Measurements from ENCODE around the gene DCST2. TPM values are rescaled to one million over a fixed set of nuclear protein-coding genes. Genes with fewer than 3 reads are reported as not detected.
A peak's percentile ranks its signal among the peaks of the same experiment; 100 is the strongest.

The DCST2 gene
- total RNA-seq, 1 experiment from 2014 or later: not detected

DNA sequence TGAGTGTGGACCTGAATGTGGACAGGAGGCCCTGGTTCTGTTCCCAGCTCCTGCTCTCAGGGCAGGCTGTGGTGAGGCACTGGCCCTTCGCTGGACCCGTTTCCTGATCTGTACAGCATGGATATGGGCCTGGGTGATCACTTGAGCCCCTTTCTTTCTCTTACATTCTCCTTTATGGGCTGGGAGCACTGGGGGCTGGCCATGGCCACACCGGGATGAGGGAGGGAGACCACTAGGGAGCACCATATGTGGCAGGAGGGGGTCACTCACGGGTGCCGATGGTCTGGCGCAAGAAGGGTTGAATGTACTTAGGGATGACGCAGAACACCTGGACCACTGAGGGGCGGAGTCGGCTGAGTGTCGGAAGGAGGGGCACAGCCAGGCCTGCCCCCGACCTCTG lies 2.7 kb downstream of the DCST2 start:
- 0 out of 2 replicates have a peak, but pooled peaks cover 5% of the 10 kb centered on the region for H3K27me3 ChIP-seq
- DNase-seq: no peak
- no peaks in the 10 kb centered on the region for H3K36me3 ChIP-seq
- H3K4me3 ChIP-seq: no peak overlapping the region
- H3K27ac ChIP-seq: no peak overlapping the region
- H3K9me3 ChIP-seq (replicated peaks): no peaks in the 10 kb centered on the region
- no peaks in the 10 kb centered on the region for H3K4me1 ChIP-seq

DNA sequence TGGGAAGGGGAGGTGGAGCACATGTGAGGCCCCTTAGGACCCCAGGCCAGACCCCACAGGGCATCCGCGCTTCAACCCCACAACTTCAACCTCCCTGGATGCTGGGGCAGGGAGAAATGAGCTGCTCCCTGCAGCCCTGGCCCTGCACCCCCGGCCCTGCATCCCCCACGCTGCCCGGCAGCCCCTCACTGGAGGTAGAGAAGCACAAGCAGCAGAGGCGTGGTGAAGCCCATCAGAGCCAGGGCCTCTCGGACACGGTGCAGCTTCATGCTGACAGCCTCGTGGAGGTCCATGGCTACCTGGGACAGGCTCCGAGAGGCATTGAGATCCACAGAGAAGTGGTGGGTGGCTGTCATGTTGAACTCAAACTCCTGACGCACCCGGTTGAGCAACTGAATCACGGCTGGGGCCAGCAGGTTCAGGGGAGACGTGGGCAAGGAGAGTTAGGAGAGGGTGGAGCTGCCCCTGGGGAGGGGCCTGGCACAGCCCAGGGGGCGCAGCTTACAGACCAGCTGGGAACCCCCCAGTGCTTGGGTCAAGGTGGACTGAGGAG lies 3.3 kb downstream of the DCST2 start:
- DNase-seq: no peak
- Histone ChIP-seq H3K27me3 (0 out of 2 replicates have a peak, but pooled peaks cover 5% of the 10 kb centered on the region), H3K27ac (no peak overlapping the region), H3K4me1 (no peaks in the 10 kb centered on the region), H3K4me3 (no peak overlapping the region), H3K9me3 (replicated peaks) (no peaks in the 10 kb centered on the region), H3K36me3 (no peaks in the 10 kb centered on the region)

DNA sequence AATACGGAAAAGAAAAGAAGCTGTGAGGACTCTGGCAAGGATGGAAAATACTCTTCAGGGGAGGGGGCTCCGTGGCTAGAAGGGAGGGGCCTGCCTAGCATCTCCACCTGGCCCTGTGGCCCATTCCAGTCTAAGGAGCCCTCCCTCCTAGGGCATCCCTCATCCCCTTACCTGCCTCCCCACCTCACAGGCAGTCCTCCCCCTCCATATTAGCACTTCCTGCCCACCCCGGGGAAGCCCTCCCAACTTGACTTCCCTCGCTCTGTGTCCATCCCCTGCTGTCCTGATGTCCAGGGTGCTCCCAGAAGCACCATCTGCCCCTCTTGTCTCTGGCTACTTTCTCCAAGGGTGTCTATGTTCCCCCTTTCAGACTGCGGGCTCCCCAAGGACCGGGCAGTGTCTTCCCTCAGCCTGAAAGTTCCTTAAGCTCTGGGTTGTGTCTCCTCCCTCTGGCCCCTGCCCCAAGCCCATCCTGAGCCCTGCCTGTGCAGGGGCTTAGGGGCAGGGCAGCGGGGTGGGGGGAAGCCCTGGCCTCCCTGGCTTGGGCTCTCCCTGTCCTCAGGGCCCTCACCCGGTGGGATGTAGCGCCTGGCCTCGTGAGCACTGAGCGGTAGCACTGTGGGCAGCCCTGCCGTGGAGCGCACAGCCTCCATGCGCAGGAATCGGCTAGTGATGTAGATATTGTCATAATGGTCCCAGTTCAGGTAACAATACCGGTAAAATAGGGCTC lies 3.9 kb downstream of the DCST2 start:
- no peaks in the 10 kb centered on the region for H3K4me1 ChIP-seq
- 0 out of 2 replicates have a peak, but pooled peaks cover 5% of the 10 kb centered on the region for H3K27me3 ChIP-seq
- H3K9me3 ChIP-seq (replicated peaks): no peaks in the 10 kb centered on the region
- H3K27ac ChIP-seq: no peak overlapping the region
- DNase-seq: no peak
- H3K36me3 ChIP-seq: no peaks in the 10 kb centered on the region
- H3K4me3 ChIP-seq: no peak overlapping the region

- Histone ChIP-seq H3K27ac (no peak overlapping the region), H3K4me1 (no peaks in the 10 kb centered on the region), H3K4me3 (no peak overlapping the region), H3K27me3 (0 out of 2 replicates have a peak, but pooled peaks cover 5% of the 10 kb centered on the region), H3K9me3 (replicated peaks) (no peaks in the 10 kb centered on the region), H3K36me3 (no peaks in the 10 kb centered on the region)
- DNase-seq: no peak
Measured at GRCh38 chr1:155026588-155026987, 7.0 kb downstream of the DCST2 start.

GRCh38 chr1:155026154-155026553 lies 7.4 kb downstream of the DCST2 start:
- DNase-seq: no peak
- H3K36me3 ChIP-seq: no peaks in the 10 kb centered on the region
- H3K4me3 ChIP-seq: no peak overlapping the region
- H3K9me3 ChIP-seq (replicated peaks): no peaks in the 10 kb centered on the region
- H3K27ac ChIP-seq: no peak overlapping the region
- no peaks in the 10 kb centered on the region for H3K4me1 ChIP-seq
- 0 out of 2 replicates have a peak, but pooled peaks cover 5% of the 10 kb centered on the region for H3K27me3 ChIP-seq

DNA sequence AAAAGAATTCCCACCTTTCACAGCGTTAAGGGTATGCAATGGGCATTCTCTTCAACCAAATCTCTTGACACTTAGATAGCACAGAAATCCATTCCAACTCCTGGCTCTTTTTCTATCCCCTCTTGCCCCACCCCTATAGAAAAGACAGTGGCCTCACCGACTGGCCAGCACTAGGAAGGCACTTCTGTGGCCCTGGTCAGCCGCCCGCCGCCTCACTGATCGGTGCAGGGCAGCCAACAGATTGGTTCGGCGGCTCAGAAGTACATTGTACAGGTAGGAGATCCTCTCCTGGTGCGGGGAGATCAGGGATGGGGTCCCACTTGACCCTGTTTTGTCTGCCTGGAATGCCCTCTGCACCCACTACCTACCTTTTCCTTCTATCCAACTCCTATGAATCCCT lies 9.3 kb downstream of the DCST2 start:
- H3K27me3 ChIP-seq: 0 out of 2 replicates have a peak, but pooled peaks cover 5% of the 10 kb centered on the region
- H3K4me3 ChIP-seq: no peak overlapping the region
- no peak overlapping the region for H3K27ac ChIP-seq
- no peaks in the 10 kb centered on the region for H3K36me3 ChIP-seq
- DNase-seq: no peak
- H3K9me3 ChIP-seq (replicated peaks): no peaks in the 10 kb centered on the region
- no peaks in the 10 kb centered on the region for H3K4me1 ChIP-seq

DNA sequence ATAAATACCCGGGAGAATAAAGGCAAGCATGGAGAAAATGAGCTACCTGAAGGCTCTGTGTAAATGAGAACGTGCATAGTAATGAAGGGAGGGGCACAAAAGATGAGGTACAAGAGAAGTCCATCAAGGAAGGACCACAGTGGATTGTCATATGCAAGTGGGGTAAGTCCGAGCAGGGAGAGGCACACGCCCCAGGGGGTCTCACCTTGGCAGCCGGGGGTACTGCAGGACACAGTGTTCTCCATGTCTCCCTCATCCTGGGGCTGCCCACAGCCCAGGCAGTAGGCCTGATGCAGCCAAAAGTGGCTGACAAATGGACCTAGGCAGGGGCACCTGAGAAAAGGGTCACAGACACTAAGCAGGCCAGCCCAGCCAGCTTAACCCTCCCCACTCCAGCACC lies 10.0 kb downstream of the DCST2 start:
- H3K9me3 ChIP-seq (replicated peaks): no peaks in the 10 kb centered on the region
- H3K4me3 ChIP-seq: no peak overlapping the region
- no peaks in the 10 kb centered on the region for H3K36me3 ChIP-seq
- DNase-seq: no peak
- H3K27me3 ChIP-seq: no peaks in the 10 kb centered on the region
- no peaks in the 10 kb centered on the region; the same call in 1 of the 2 replicates for H3K4me1 ChIP-seq
- H3K27ac ChIP-seq: no peak overlapping the region

GRCh38 chr1:155022927-155023236 lies 10.7 kb downstream of the DCST2 start:
- Histone ChIP-seq H3K27me3 (no peaks in the 10 kb centered on the region), H3K36me3 (no peaks in the 10 kb centered on the region), H3K4me3 (no peak overlapping the region), H3K27ac (no peak overlapping the region), H3K4me1 (no peaks in the 10 kb centered on the region; the same call in 1 of the 2 replicates), H3K9me3 (replicated peaks) (no peaks in the 10 kb centered on the region)
- DNase-seq: no peak

DNA sequence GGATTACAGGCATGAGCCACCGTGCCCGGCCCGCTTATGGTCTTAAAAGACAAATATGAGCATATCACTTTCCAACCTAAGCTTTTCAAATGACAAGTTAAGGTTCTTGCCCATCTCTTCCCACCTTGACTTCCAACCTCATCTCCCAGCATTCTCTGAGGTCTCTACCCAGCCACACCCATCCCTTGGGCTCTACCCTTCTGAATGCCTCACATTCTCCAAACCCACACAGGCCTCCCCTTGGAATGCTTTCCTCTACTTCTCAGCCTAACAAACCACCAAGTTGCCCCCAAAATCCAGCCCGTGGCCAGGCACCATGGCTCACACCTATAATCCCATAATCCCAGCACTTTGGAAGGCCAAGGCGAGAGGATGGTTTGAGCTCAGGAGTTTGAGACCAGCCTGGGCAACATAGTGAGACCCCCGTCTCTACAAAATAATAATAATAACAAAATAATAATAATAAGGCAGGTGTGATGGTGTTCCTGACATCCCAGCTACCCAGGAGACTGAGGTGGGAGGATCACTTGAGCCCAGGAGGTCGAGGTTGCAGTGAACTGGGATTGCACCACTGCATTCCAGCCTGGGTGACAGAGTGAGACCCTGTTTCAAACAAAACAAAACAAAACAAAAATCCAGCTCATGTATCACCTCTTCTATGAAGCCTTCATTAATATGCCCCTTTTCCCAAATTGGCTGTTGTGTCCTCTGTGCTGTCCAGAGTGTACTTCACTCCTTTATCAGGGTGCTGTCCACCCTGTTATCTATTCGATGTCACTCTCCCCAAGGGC lies 11.2 kb downstream of the DCST2 start:
- Histone ChIP-seq H3K4me3 (no peak overlapping the region), H3K9me3 (replicated peaks) (no peaks in the 10 kb centered on the region), H3K36me3 (no peaks in the 10 kb centered on the region), H3K27ac (no peak overlapping the region), H3K4me1 (no peaks in the 10 kb centered on the region; the same call in 1 of the 2 replicates), H3K27me3 (no peaks in the 10 kb centered on the region)
- no peak for DNase-seq

GRCh38 chr1:155019377-155020245 lies 14.0 kb downstream of the DCST2 start:
- Histone ChIP-seq H3K27ac (no peak overlapping the region), H3K27me3 (no peaks in the 10 kb centered on the region), H3K4me3 (no peak overlapping the region), H3K4me1 (peaks cover 6% of the 10 kb centered on the region), H3K9me3 (replicated peaks) (no peaks in the 10 kb centered on the region), H3K36me3 (no peaks in the 10 kb centered on the region)
- no peak for DNase-seq

DNA sequence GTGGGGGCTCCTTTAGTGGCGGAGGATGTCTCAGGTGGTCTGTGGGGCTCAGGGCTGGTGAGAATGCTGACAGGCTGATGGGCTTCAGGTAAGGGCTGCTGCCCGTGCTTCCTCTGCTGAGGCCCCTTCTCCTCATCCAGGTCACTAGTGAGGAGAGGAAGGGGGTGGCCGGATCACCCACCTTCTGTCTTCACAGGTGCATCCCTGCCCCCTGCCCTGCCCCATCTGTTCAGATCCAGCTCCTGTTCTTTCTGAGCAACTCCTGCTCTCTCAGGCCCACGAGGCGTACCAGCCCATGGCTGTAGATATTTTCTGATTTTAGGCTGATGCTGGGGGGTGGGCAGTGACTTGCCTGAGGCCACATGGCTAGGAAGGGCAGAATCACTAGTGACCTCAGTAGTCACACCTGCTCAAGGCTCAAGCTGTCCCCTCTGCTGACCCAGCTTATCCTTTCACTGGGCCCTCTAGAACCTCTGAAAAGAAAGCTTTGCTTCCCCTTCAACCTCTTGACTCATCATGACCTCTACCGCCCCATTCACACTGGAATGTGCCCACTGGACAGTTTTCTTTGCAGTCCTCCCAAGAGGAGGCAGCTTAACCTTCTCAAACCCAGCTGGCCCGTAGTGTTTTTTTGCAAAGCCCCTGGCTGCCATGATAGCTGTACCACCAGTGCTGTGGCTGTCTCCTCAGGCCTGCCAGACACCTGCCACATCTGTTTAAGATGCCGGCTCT lies 14.8 kb downstream of the DCST2 start:
- no peak for DNase-seq
- no peaks in the 10 kb centered on the region for H3K9me3 ChIP-seq (replicated peaks)
- H3K36me3 ChIP-seq: no peaks in the 10 kb centered on the region
- peaks cover 6% of the 10 kb centered on the region for H3K4me1 ChIP-seq
- H3K4me3 ChIP-seq: no peak overlapping the region
- H3K27me3 ChIP-seq: no peaks in the 10 kb centered on the region
- H3K27ac ChIP-seq: no peak overlapping the region

DNA sequence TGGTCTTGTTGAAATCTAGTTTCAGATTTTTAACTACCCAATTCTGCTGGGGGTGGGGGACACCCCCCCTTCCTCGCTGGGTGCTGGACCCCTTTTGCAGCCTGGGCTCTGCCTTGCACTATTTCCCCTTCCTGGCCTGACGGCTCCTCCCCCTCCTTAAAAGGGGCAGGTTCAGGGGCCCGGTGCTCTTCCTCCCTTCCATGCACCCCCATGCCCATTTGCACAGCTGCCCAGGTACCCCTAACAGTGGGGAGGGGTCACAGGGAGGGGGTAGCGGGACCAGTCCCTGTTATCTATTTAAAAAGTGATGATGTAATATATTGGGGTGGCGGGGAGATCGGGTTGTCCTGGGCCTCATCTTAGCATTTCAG lies 15.7 kb downstream of the DCST2 start:
- no peaks in the 10 kb centered on the region for H3K9me3 ChIP-seq (replicated peaks)
- peaks cover 6% of the 10 kb centered on the region for H3K4me1 ChIP-seq
- H3K36me3 ChIP-seq: no peaks in the 10 kb centered on the region
- H3K27me3 ChIP-seq: no peaks in the 10 kb centered on the region
- H3K27ac ChIP-seq: no peak overlapping the region
- peak overlapping the region; percentile 59 for H3K4me3 ChIP-seq
- DNase-seq: no peak

DNA sequence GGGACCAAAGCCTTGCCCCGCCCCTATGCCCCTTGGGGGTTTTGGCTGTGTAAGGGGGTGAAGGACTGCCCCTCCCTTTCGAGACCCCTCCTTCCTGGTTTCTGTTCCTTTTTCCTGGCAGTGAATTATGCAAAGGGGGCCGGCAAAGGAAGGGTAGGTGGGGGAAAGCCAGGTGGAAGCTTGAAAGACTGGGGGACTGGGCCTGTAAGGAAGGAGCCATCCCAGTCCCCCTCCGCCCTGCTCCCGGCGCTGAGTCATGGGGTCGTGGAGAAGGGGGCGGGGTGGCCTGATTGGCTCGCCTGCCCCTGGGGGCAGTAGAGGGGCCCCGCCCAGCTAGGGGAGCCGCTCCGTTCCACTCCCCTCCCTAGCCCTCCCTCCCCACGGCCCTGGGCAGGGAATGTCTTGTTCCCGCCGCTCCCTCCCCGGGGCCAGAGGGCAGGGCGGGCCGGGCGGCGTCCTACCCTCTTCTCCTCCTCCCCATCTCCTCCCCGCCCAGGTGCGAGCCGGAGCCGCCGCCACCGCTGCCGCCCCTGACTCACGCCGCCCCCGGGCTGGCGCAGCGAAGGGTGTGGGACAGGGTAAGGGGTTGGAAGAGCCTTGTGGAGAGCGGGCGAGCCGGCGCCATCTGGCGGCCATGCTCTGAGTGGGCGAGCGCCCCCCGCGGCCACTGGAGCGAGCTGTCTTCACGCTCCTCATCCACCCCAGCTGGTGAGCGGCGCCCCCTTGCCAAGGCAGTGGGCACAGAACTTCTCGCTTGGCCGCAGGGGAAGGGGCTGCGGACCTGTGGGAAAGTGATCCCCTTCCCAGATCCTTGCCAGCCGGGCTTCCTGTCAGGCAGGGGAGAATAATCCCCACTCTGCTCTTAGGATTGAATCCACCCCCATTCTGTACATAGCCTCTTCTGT lies 16.3 kb downstream of the DCST2 start:
- no peaks in the 10 kb centered on the region for H3K9me3 ChIP-seq (replicated peaks)
- no peaks in the 10 kb centered on the region for H3K27me3 ChIP-seq
- peaks cover 6% of the 10 kb centered on the region for H3K4me1 ChIP-seq
- no peaks in the 10 kb centered on the region for H3K36me3 ChIP-seq
- peak; percentile 93 to 94 for DNase-seq
- peak overlapping the region; percentile 59 for H3K4me3 ChIP-seq
- H3K27ac ChIP-seq: peak overlapping the region; percentile 68
